ENCODE results near the gene HTR2C.
"Not testable (repeated sequence)": the region's sequence is repeated elsewhere in the genome, so short reads cannot be mapped to it uniquely, and the experiment has no call there.

The HTR2C gene

GRCh38 chrX:114715096-114715495 is 131.2 kb downstream of the HTR2C start:
- DNase-seq: no peak

DNA sequence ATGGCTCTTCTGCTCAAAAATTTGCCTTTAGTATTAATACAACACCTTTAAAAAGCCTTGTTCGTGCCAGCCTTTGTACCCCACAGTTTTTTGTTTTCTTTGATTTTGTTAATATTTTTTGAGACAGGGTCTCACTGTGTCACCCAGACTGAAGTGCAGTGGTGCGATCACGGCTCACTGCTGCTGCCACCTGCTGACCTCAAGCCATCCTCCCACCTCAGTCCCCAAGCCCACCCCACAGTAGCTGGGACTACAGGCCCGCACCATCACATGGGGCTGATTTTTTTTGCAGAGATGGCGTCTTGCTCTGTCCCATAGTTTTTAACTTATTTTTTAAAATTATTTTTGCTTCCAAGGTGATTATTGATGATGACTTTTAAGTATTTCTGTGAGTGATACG is 134.0 kb downstream of the HTR2C start:
- no peak for DNase-seq

GRCh38 chrX:114766541-114766940 is 182.7 kb downstream of the HTR2C start:
- no peak for DNase-seq

DNA sequence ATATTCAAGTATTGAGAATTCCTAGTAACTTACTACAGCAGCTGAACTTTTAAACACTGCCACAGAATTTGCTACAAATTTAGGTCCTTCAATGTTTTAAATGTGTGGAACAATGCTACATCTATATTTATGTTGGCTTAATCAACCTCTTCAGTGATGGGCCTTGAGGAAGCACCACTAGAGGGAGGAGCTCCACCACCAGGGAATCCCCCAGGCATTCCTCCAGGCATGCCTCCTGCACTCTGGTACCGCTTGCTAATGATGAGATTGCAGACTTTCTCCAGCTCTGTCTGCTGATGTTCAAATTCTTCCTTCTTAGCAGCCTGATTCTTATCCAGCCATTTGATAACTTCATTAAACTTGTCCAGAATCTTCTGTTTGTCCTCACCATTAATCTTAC is 190.8 kb downstream of the HTR2C start:
- DNase-seq: no peak

- no peak for DNase-seq
Observed at GRCh38 chrX:114782925-114783324, 199.0 kb downstream of the HTR2C start.

DNA sequence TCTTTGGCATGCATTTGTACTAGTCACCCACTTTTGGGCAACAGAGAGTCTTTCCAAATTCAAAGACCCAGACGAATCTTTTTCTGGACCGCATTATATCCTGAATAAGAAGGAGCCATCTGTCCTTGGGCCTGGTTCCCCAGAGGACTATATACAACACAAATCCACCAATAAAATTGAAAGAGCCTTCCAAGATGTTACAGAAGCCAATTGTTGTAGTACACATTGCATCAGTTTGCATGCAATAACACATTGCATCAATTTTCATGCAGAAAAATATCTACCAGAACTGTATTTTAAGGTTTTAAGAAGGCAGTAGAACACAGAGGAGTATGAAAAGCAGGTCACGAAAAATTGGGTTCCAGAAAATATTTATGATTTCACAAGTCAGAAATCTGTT is 203.2 kb downstream of the HTR2C start:
- DNase-seq: no peak

DNA sequence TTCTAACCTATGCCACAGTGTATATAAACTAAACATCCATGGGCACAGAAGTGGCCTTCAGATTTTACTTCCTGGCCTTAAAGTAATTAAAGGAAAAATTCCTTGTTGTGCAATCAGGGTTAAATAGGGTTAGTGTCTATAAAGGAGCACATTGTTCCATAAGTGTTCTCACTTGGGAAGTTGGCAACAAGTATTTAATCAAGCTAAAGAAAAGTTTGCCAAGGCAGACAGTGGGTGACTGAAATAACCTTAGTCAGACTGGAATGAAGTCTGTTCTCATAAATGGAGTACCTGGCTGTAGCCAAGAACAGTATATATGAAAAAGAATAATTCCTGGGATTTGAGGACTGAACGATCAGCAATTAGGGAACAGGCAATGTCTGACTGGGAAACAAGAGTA is 213.6 kb downstream of the HTR2C start:
- DNase-seq: no peak

GRCh38 chrX:114798907-114799306 is 215.0 kb downstream of the HTR2C start:
- DNase-seq: no peak

DNA sequence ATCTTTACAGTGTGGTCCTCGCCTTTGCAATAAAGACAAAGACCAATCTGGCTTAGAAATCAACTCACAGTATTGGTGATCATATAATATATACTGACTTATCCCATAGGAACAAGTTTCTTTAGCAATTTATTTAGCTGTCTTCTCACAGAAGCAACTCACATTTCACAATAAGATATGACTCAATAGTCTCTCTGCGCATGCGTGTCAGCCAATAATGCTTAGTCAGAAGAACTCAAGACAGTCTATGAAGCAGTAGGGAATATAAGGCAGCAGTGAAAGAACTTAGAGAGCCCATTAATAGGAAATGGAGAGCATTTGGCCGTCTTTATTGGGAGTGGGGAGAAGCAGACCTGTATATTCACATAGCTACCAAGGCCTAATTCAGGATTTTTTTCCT is 216.8 kb downstream of the HTR2C start:
- DNase-seq: no peak

DNA sequence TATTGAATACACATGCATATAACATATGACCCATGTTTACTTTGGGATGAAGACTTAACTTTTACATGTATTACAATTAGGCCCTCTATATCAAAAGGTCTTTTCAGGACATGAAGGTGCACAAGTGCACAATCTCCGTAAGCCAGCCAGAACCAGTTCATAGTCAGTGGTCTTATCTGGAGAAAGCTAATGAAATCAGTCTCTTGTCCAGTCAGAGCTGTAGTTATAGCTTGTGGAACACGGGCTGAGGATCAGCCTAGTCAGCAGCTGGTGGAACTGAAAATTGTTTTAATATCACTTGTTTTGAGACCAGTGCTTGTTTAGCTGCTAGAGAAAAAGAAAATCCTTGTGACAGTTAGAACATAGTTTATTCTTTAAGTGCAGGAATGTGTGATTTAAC is 235.6 kb downstream of the HTR2C start:
- DNase-seq: no peak

GRCh38 chrX:114841051-114841450 is 257.2 kb downstream of the HTR2C start:
- DNase-seq: no peak

DNA sequence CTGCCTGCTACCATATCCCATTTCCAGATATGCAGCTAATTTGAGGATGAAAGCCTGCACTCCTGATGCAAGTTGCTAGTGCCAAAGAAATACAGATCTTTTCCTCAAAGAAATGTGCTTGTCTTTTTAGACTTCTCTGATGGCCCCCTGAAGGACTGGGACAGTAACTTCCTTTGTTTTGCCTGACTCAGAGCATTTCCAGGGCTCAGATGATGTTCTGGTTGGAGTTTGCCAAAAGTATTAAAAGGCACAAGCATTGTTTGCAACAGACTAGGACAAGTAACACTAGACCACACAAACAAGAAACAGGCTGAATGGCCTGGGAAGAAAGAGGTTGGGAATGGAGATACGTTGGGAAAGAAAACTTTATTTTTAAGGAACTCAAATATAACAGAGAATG is 258.3 kb downstream of the HTR2C start:
- no peak for DNase-seq

DNA sequence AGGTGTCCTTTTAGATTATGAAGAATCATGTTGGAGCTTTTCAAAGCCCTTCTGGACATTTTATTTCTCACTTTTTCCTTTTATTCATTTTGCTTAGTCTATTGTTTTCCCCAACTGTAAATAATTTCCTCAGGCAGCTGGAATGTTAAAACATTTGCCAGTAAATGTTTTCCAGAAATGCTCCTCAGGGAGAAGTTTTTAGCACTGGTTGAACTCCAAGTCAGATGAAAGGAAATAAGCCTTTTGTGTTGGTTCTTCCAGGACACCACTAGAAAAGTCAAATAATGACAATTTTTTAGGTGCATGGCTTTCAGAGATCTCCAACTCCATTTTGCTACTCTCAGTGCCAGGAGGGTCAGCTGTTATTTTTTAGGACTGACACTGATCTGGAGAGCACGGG is 305.6 kb downstream of the HTR2C start:
- no peak for DNase-seq

- DNase-seq: no peak
Observed at GRCh38 chrX:114903618-114904017, 319.7 kb downstream of the HTR2C start.

DNA sequence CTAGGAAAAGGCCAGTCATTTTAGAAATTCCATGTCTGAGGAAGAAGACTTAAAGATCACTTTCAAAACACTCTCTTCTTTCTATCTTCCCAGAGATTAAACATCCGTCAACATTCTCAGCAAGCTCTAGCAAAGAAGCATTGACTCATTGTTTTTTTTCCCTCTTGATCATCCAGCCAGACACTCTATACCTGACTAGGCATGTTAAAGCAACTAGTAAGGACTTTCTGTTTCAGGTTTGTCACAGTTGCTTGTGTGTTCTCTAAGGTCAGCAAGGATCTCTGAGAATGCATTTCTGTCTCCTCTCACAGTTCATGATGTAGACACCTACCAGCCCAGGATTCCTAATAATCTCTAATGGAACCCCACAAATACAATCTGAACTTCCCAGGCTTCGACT is 321.4 kb downstream of the HTR2C start:
- DNase-seq: no peak

DNA sequence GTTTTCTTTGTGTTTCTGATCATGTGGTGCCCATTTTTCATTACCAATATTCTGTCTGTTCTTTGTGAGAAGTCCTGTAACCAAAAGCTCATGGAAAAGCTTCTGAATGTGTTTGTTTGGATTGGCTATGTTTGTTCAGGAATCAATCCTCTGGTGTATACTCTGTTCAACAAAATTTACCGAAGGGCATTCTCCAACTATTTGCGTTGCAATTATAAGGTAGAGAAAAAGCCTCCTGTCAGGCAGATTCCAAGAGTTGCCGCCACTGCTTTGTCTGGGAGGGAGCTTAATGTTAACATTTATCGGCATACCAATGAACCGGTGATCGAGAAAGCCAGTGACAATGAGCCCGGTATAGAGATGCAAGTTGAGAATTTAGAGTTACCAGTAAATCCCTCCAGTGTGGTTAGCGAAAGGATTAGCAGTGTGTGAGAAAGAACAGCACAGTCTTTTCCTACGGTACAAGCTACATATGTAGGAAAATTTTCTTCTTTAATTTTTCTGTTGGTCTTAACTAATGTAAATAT is 323.2 kb downstream of the HTR2C start:
- DNase-seq: no peak

DNA sequence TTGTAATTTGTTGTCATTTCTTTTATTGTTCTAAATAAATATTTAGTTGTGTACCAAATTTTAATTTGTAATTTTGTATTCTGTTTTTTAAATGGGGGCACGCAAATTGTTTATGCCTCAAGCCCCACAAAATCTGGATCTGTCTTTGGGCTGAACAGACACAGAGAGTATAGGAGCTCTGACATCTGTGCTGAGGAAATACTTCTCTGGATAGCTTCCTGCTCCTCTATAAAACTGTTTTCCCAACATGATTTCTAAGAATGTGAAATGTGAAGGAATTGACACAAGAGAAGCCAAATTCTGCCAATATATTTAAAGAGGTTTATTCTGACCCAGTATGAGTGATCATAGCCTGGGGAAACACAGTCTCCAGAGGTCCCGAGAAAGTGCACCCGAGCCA is 340.5 kb downstream of the HTR2C start:
- no peak for DNase-seq

DNA sequence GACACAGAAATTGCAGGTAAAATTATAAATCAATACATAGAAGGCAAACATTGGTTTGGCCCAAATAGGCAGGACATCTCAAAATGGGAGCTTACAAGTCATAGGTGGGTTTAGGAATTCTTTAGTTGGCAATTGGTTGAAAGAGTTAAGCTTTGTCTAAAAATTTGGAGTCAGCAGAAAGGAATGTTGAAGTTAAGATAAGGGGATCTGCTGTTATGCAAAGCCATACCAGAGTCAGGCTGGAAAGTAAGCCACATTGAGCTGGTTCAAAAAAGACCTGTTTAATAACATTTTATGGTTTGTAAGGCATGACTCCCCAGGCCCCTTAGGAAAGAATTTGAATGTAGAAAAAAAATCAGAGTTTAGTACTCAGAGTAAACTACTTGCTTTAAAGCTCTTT is 341.0 kb downstream of the HTR2C start:
- DNase-seq: no peak

DNA sequence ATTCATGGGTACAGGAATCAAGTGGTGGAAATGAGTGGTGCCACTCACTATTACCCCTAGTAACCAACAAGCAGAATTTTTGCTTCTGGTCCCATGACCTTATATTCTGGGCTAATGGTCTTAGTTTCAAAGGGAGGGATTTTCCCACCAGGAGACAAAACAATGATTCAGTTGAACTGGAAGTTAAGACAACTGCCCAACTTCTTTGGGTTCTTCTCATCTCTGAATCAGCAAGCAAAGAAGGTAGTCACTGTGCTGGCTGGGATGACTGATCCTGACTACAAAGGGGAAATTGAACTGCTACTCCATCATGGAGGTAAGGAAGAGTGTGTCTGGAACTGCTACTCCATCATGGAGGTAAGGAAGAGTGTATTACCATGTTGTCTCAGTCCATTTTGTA is 346.3 kb downstream of the HTR2C start:
- no peak for DNase-seq

GRCh38 chrX:114932550-114932949 is 348.7 kb downstream of the HTR2C start:
- DNase-seq: no peak

DNA sequence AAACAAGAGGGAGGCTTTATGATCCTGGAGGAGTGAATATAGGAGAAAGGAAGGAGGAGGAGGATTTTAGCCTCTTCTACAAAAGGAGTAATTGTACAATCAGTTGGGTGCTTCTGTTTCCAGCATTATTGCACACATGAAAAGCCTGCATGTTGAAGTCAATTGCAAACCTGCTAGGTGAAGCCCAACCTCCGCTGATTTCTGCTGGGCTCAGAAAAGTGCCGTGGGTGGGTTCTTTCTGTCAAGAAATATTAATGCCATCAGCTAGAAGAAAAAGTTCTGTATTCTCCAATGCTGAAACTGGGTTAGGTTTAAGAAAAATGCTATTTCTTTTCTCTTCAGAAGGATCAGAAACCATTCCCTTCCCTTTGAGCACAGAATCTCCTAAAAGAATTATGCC is 349.4 kb downstream of the HTR2C start:
- DNase-seq: not testable (repeated sequence)

DNA sequence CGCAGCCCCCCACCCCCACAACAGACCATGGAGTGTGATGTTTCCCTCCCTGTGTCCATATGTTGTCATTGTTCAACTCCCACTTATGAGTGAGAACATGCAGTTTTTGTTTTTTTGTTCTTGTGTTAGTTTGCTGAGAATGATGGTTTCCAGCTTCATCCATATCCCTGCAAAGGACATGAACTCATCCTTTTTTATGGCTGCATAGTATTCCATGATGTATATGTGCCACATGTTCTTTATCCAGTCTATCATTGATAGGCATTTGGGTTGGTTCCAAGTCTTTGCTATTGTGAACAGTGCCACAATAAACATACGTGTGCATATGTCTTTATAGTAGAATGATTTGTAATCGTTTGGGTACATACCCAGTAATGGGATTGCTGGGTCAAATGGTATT is 353.2 kb downstream of the HTR2C start:
- DNase-seq: not testable (repeated sequence)

DNA sequence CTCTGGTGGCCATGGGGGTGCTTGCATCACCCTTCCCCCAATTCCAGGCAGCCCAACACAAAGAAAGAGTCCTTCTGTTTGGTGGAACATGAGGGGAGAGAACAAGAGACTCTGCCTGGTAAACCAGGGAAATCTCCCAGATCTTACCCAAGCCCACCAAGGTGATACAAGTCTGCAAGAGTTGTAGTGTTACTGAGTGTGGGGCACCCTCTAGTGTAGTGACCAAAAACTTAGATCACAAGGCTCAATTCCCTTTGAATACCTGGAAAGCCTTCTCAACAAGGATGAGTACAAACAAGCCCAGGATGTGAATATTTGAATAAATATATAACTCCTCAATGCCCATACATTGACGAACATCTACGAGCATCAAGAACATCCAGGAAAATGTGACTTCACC is 368.8 kb downstream of the HTR2C start:
- DNase-seq: no peak
